GM12875 (cell line): ENCODE measurements around the gene MTA1.

Experiments
- H3K4me3 ChIP-seq: one replicate; pipeline ENCODE4 v1.5.1; 2011; ENCODE audit warnings: low read depth, low read length, control low read depth
- TF ChIP-seq, protein P1 (sequence below): IDR thresholded peaks from 2 replicates; pipeline ENCODE4 v1.5.1; 2011; ENCODE audit warnings: low read depth, mild to moderate bottlenecking, control low read depth, inconsistent platforms, low read length, moderate library complexity, borderline replicate concordance; ENCODE audit not compliant: insufficient read depth

MTA1 gene

DNA sequence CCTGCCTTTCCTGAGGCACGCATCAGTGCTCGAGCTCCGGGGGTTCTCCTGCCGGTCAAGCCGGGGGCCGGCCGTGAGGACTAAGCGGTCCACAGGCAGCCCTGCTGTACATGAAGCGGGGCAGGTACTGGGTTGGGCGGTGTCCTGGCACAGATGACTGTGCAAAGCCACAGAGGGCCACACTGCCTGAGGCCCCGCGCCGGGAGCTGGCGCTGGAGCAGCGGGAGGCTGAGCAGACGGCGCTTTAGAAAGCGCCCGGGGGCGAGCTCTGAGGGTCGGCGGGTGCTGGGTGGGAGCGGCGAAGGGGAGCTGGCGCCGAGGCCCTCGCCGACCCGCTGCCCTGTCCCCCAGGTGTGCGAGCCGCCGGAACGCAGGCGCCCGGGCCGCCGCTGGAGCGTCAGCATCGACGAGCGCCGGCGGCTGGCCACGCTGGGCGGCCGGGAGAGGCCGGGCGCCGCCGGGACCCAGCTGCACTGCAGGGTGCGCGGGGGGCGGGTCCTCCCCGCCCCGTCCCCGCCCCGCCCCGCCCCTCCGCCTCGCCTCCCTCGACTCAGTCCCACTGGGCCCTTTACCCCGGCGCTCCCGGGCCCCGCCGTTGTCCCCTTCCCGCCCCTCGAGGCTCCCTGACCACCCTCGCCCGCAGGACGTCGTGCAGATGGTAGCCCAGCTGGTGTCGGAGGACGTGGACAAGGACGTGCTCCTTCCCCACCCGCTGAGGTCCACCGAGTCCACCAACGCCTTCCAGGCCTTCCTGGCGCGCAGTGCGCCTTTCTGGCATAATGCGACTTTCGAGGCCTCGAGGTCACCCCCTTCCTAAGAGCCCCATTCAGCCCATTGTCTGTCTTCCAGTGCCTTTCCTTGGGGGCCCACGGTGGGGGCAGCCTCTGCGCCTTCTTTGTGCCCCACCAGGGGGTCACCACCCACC is 8.3 kb upstream of the MTA1 start:
- TF ChIP-seq, protein P1, sequence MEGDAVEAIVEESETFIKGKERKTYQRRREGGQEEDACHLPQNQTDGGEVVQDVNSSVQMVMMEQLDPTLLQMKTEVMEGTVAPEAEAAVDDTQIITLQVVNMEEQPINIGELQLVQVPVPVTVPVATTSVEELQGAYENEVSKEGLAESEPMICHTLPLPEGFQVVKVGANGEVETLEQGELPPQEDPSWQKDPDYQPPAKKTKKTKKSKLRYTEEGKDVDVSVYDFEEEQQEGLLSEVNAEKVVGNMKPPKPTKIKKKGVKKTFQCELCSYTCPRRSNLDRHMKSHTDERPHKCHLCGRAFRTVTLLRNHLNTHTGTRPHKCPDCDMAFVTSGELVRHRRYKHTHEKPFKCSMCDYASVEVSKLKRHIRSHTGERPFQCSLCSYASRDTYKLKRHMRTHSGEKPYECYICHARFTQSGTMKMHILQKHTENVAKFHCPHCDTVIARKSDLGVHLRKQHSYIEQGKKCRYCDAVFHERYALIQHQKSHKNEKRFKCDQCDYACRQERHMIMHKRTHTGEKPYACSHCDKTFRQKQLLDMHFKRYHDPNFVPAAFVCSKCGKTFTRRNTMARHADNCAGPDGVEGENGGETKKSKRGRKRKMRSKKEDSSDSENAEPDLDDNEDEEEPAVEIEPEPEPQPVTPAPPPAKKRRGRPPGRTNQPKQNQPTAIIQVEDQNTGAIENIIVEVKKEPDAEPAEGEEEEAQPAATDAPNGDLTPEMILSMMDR: no peak
- H3K4me3 ChIP-seq: no peak overlapping the region

DNA sequence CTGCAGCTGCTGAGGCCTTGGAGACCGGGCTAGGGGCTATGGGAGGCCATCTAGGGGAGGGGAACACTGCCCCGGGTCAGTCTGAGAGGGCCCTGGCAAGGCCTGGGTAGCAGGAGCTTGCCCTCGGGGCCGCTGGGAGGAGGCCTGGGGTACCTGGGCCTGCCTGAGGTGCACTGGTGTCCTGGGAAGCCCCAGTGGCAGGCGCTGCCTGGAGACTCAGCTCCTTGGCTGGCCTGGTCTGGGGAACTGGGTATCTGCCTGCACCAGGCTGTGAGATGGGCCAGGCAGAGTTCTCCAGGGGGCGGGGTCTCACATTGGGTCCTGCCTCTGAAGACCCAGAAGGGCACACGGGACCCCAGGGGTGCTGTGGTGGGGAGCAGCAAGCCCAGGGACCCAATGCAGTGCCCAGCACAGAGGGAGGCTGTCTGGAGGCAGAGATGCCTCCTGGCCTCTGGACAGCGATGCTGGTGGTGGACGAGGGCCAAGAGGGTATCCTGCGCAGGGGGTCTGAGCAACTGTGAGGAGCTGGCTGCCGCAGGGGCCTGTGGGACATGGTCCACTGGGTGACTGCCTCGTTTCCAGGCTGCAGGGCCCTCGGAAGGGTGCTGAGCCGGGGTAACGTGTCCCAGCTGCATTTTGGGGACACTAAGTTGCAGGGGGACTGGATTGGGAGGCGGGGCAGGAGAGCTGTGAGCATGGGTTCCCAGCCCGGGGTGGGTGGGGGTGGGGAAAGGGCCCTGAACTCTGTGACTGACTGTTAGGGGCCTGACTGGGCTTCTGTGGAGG is 7.4 kb upstream of the MTA1 start:
- no peak overlapping the region for H3K4me3 ChIP-seq
- TF ChIP-seq, protein P1: no peak

DNA sequence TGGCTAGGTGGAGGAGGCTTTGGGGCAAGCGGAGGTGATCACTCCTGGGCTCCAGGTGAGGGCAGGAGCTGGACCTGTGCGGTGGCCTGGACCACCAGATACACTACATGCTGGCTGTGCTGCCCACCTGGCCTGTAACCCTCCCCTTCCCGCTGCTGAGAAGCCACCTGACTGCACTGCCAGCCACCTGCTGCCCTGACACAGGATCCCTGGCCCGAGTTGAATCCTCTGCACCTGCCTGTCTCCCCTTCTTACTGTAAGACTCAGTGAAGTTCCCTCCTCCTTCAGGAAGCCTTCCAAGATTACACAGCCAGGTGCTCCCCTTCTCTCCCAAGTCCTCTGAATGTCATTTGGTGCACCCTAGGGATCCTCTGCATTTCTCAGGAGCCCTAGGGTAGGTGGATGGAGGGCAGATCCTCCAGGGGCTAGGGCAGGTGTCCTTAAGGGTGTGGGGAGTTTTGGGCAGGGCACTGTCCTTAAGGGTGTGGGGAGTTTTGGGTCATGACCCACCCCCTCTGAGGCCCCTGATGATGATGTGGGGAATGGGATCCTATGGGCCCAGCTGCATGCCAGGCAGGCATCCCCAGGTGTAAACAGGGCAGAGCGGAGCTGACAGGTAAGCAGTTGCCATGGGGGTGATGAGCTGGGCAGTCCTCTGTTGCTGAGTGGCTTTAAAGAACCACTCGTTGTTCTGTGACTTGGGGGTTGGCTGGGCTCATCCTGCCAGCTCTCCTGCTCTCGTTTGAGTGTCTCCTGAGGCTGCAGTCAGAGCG is 6.7 kb upstream of the MTA1 start:
- TF ChIP-seq, protein P1: no peak
- H3K4me3 ChIP-seq: no peak overlapping the region

DNA sequence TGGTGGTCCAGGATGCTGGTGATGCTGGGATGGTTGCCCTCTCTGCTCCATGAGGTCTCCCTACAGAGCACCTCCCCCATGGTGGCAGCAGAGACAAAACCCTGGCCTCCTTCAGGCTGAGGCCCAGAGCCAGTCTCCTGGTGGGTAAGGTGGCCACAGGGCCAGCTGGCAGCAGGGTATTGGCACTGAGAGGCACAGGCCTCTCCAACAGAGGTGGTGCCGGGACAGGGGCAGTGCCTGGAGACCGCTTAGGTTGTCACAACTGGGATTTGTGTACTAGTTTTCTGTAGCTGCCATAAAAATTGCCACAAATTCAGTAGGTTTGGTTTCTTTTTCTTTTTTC is 6.1 kb upstream of the MTA1 start:
- H3K4me3 ChIP-seq: no peak overlapping the region
- TF ChIP-seq, protein P1: no peak

DNA sequence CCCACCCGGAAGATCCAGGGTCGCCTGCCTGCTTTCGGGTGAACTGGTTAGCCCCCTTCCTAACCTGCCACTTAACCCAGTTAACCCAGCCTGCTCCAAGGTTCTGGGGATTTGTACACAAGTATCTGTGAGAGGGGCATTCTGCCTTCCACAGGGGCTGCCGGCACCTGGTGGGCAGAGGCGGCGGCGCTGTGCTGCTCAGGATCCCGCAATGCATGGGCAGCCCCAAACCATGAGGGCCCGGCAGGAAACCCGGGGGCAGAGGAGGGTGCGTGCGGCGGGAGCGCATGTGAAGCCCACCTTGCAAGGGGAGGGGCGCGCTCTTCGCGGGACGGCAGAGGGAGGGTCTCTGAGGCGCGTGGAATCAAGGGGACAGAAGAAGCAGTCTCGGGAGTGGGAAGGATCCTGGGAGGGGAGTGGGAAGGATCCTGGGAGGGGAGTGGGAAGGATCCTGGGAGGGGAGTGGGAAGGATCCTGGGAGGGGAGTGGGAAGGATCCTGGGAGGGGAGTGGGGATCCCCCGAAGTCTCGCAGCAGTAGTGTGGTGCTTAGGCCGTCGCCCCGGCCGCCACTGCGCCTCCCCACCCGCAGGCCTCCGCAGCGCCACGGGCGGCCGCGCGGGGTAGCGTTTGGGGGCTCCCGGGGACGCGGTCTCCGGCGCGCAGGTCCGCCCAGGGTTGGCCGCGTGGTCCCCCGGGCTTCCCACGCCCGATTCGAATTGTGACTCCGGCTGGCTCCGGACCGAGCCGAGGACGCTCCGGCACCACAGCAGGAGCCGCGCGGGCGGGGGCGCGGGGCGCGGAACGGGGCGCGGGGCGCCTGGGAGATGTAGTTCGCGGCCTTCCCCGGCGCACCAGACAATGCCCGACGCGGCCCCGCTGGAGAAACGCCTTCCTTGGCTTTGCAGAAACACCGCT is 4.9 kb upstream of the MTA1 start:
- TF ChIP-seq, protein P1: peak; percentile 90
- peak overlapping the region; percentile 50 for H3K4me3 ChIP-seq
